ENCODE data around the gene DNAH17. TPM values are rescaled to one million over a fixed set of nuclear protein-coding genes. Genes with fewer than 3 reads are reported as not detected.
"Not testable (repeated sequence)": the region's sequence is repeated elsewhere in the genome, so short reads cannot be mapped to it uniquely, and the experiment has no call there.

DNAH17 gene
- total RNA-seq, 1 experiment from 2014 or later = 0.05 TPM

- no peak for DNase-seq (ENCODE audit: low read depth)
Observed at GRCh38 chr17:78523934-78524655, 53.1 kb downstream of the DNAH17 start.

- no peak for DNase-seq (ENCODE audit: low read depth)
Observed at GRCh38 chr17:78522031-78522809, 55.0 kb downstream of the DNAH17 start.

GRCh38 chr17:78517421-78517820 is 59.8 kb downstream of the DNAH17 start:
- DNase-seq (ENCODE audit: low read depth) = no peak

GRCh38 chr17:78515480-78515879 is 61.7 kb downstream of the DNAH17 start:
- DNase-seq (ENCODE audit: low read depth) = no peak

- no peak for DNase-seq (ENCODE audit: low read depth)
Observed at GRCh38 chr17:78514521-78514920, 62.7 kb downstream of the DNAH17 start.

- no peak for DNase-seq (ENCODE audit: low read depth)
Observed at GRCh38 chr17:78512976-78513375, 64.2 kb downstream of the DNAH17 start.

GRCh38 chr17:78510141-78511075 is 66.8 kb downstream of the DNAH17 start:
- no peak for DNase-seq (ENCODE audit: low read depth)

GRCh38 chr17:78507526-78507925 is 69.7 kb downstream of the DNAH17 start:
- DNase-seq (ENCODE audit: low read depth) = no peak

- no peak for DNase-seq (ENCODE audit: low read depth)
Observed at GRCh38 chr17:78506454-78507309, 70.5 kb downstream of the DNAH17 start.

GRCh38 chr17:78504156-78504925 is 72.9 kb downstream of the DNAH17 start:
- DNase-seq (ENCODE audit: low read depth) = no peak

- DNase-seq (ENCODE audit: low read depth) = not testable (repeated sequence)
Observed at GRCh38 chr17:78503388-78503787, 73.8 kb downstream of the DNAH17 start.

- no peak for DNase-seq (ENCODE audit: low read depth)
Observed at GRCh38 chr17:78502611-78503148, 74.5 kb downstream of the DNAH17 start.

GRCh38 chr17:78501241-78502036 is 75.8 kb downstream of the DNAH17 start:
- DNase-seq (ENCODE audit: low read depth) = no peak

- no peak for DNase-seq (ENCODE audit: low read depth)
Observed at GRCh38 chr17:78500806-78501205, 76.4 kb downstream of the DNAH17 start.

- no peak for DNase-seq (ENCODE audit: low read depth)
Observed at GRCh38 chr17:78499715-78500540, 77.3 kb downstream of the DNAH17 start.

GRCh38 chr17:78498848-78499247 is 78.3 kb downstream of the DNAH17 start:
- DNase-seq (ENCODE audit: low read depth) = no peak

GRCh38 chr17:78497115-78497540 is 80.1 kb downstream of the DNAH17 start:
- peak; percentile 75 for DNase-seq (ENCODE audit: low read depth)

- DNase-seq (ENCODE audit: low read depth) = no peak
Observed at GRCh38 chr17:78496311-78496710, 80.9 kb downstream of the DNAH17 start.

Measured in M059J (cell line).